OCI-LY3 (cell line): Measurements from ENCODE around the gene MYO7A.

Experiments used
- H2AFZ ChIP-seq: fragments of 200-600, 300-600 bp; shearing (Covaris generic); 2 replicates; pipeline ENCODE4 v1.6.0; 2014; ENCODE audit warnings: antibody characterized with exemption, low read depth, low read length
- H3K27ac ChIP-seq: fragments of 200-600, 300-600 bp; sonication (generic); 2 replicates; pipeline ENCODE4 v1.5.1; 2014; ENCODE audit warnings: mild to moderate bottlenecking, low read length, moderate library complexity, mixed read lengths
- H3K27me3 ChIP-seq: fragments of 200-600, 300-600 bp; sonication (generic); 2 replicates; pipeline ENCODE4 v1.6.1; 2014; ENCODE audit warnings: low read depth, low read length, mixed read lengths
- H3K36me3 ChIP-seq: fragments of 200-600, 300-600 bp; sonication (generic); replicated peaks from 2 replicates; pipeline ENCODE3; 2014; ENCODE audit warnings: low read depth, low read length, mixed read lengths
- H3K4me1 ChIP-seq: fragments of 300-600, 200-600 bp; sonication (generic); 2 replicates; pipeline ENCODE4 v1.6.1; 2014; ENCODE audit warnings: low read length, mixed read lengths
- H3K4me2 ChIP-seq: fragments of 200-600, 300-600 bp; sonication (generic); 2 replicates; pipeline ENCODE4 v1.6.1; 2014; ENCODE audit warnings: low read length, mixed read lengths
- H3K4me3 ChIP-seq: fragments of 300-600, 200-600 bp; sonication (generic); 2 replicates; pipeline ENCODE4 v1.5.1; 2014; ENCODE audit warnings: antibody characterized with exemption, mild to moderate bottlenecking, low read length, moderate library complexity
- H3K79me2 ChIP-seq: fragments of 300-600, 200-600 bp; shearing (Covaris generic); 2 replicates; pipeline ENCODE4 v1.6.1; 2014; ENCODE audit warnings: mild to moderate bottlenecking, low read length, mixed read lengths
- H3K9ac ChIP-seq: fragments of 300-600, 200-600 bp; shearing (Covaris generic); 2 replicates; pipeline ENCODE4 v1.6.0; 2014; ENCODE audit warnings: mild to moderate bottlenecking, low read length, moderate library complexity
- H3K9me3 ChIP-seq: fragments of 200-600, 300-600 bp; shearing (Covaris generic); 2 replicates; pipeline ENCODE4 v1.6.1; 2014; ENCODE audit warnings: low read length, mixed read lengths; ENCODE audit not compliant: insufficient read depth
- H4K20me1 ChIP-seq: fragments of 200-600, 300-600 bp; sonication (generic); 2 replicates; pipeline ENCODE4 v1.6.1; 2016; ENCODE audit warnings: low read length, mixed read lengths; ENCODE audit not compliant: insufficient read depth
- CTCF ChIP-seq: fragments of 200-600, 300-600 bp; sonication (generic); IDR thresholded peaks from 2 replicates; pipeline ENCODE4 v1.5.1; 2014; ENCODE audit warnings: antibody characterized with exemption, low read length, low read depth
- EZH2phosphoT487 ChIP-seq: fragments of 200-600 bp; shearing (Covaris generic); IDR thresholded peaks from 2 replicates; pipeline ENCODE4 v1.6.1; 2018; ENCODE audit warnings: antibody characterized with exemption, mixed run types, low read depth

MYO7A gene

DNA sequence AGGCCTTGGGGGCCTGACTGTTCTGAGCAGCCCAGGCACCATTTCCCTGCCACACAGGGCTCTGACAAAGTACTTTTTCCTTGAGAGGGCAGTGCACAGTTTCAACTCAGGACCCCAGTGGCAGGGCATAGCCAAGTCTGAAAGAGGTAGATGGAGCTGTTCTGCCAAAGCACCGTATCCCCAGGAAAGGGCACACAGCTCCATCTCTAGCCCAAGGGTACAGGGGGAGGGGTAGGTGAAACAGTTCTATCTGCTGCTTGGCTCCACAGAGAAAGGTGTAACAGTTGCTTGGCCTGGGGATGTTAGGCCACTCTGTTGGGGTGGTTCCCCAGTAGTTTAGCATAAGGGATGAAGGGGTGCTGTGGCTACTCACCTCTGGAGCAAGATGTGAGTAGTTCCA is 125.6 kb downstream of the MYO7A start:
- Histone ChIP-seq H4K20me1 (no peaks in the 10 kb centered on the region), H3K4me1 (no peaks in the 10 kb centered on the region), H3K9me3 (no peaks in the 10 kb centered on the region), H3K36me3 (no peaks in the 10 kb centered on the region), H3K4me3 (no peak overlapping the region), H2AFZ (no peak overlapping the region), H3K27me3 (no peaks in the 10 kb centered on the region), H3K9ac (no peak overlapping the region), H3K27ac (no peak overlapping the region), H3K4me2 (no peak overlapping the region), H3K79me2 (no peaks in the 10 kb centered on the region)
- no peak for TF ChIP-seq CTCF
- no peak for TF ChIP-seq EZH2phosphoT487

DNA sequence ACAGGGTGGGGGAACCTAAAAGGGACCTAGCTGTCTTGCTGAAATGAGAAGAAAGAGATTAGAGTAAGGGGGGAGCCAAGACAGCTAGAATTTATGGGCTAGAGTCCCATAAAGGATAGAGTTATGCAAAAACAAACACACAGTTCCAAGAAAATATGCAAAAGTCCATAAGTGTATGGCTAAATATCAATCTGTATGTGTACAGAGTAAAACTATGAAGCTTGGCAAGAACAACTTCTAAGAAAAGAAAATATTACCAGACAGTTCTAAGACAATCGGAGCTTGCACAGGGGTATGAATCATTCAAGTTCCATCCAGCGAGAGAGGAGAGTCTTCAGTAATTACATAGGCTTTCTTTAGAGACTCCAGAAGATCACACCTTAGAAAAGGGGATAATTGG is 131.6 kb downstream of the MYO7A start:
- TF ChIP-seq CTCF (no peak), EZH2phosphoT487 (no peak)
- 0 out of 2 replicates have a peak, but pooled peaks cover 7% of the 10 kb centered on the region for H3K9me3 ChIP-seq
- H3K27ac ChIP-seq = no peak overlapping the region
- no peak overlapping the region for H2AFZ ChIP-seq
- no peak overlapping the region for H3K4me3 ChIP-seq
- H3K4me2 ChIP-seq = no peak overlapping the region
- no peaks in the 10 kb centered on the region for H3K27me3 ChIP-seq
- no peaks in the 10 kb centered on the region for H3K36me3 ChIP-seq
- no peaks in the 10 kb centered on the region for H3K4me1 ChIP-seq
- no peaks in the 10 kb centered on the region for H3K79me2 ChIP-seq
- no peaks in the 10 kb centered on the region for H4K20me1 ChIP-seq
- H3K9ac ChIP-seq = no peak overlapping the region

- H3K4me1 ChIP-seq = no peaks in the 10 kb centered on the region
- H3K36me3 ChIP-seq = no peaks in the 10 kb centered on the region
- no peak overlapping the region for H2AFZ ChIP-seq
- no peaks in the 10 kb centered on the region for H3K27me3 ChIP-seq
- no peak overlapping the region for H3K27ac ChIP-seq
- H3K4me3 ChIP-seq = no peak overlapping the region
- 0 out of 2 replicates have a peak, but pooled peaks cover 7% of the 10 kb centered on the region for H3K9me3 ChIP-seq
- TF ChIP-seq CTCF (no peak), EZH2phosphoT487 (no peak)
- no peak overlapping the region for H3K4me2 ChIP-seq
- no peak overlapping the region for H3K9ac ChIP-seq
- H3K79me2 ChIP-seq = no peaks in the 10 kb centered on the region
- H4K20me1 ChIP-seq = no peaks in the 10 kb centered on the region
These were observed 134.8 kb downstream of the MYO7A start for GRCh38 chr11:77262803-77263202.
